ENCODE data around the gene DKC1. TPM values are rescaled to one million over a fixed set of nuclear protein-coding genes. Genes with fewer than 3 reads are reported as not detected.

DKC1 gene
- 153 TPM for polyA plus RNA-seq (2012; ENCODE audit: insufficient read depth, insufficient read length)

DNA sequence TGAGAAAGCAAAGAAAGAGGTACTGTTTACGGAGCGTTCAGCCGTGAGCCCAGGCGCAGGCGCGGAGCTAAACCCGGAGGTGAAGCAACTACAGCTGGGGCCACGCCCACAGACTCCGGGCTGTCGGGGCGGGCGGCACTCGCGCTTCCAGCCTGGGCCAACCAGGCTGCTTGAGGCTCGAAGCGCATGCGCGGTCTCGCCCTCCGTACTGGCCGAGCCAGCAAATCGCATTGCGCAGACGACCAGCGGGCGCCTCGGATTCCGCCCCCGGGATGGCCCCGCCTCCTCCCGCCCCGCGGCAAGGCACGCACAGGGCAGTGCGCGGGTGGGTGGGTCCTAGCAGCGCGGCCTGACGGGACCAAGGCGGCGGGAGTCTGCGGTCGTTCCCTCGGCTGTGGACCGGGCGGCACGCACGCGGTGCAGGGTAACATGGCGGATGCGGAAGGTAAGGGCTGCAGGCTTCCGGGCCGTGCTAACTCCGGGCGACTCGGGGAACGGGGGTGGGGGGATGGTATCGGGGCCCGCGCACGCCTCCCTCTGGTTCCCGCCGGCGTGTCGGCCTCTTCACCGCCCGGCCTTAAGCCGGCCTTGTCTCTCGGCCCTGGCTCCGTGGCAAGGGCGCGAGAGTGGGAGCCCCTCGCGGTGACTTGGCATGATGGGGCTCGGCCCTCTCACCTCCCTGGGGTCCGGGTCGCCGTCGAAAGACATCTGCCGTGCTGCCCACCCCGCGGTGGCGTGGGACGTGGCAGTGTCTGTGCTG lies at the start of gene DKC1:
Gene DKC1, plus strand, starts transcription at position 328 of the 760 bp plus-strand sequence. Its CDS starts 102 bp downstream, at position 430.
- H3K4me3 ChIP-seq (ENCODE audit: low read length): peak within 1 kb of the TSS; percentile 69
- DNase-seq (ENCODE audit: low read depth, low spot score): peak; percentile 92

- H3K4me3 ChIP-seq (ENCODE audit: low read length): no peak overlapping the region
- peak; percentile 66 for DNase-seq (ENCODE audit: low read depth, low spot score)
These were observed 47.7 kb upstream of the DKC1 start for GRCh38 chrX:154714925-154715324.

GRCh38 chrX:154715825-154716224 lies 46.8 kb upstream of the DKC1 start:
- DNase-seq (ENCODE audit: low read depth, low spot score): no peak

GRCh38 chrX:154717824-154718223 lies 44.8 kb upstream of the DKC1 start:
- DNase-seq (ENCODE audit: low read depth, low spot score): peak; percentile 82
- peak overlapping the region; percentile 32 for H3K4me3 ChIP-seq (ENCODE audit: low read length)

More at GRCh38 chrX:154715825-154716224, 46.8 kb upstream of the DKC1 start:
- H3K4me3 ChIP-seq (ENCODE audit: low read length): no peak overlapping the region

GRCh38 chrX:154718616-154719015 lies 44.0 kb upstream of the DKC1 start:
- no peak overlapping the region for H3K4me3 ChIP-seq (ENCODE audit: low read length)
- no peak for DNase-seq (ENCODE audit: low read depth, low spot score)

DNA sequence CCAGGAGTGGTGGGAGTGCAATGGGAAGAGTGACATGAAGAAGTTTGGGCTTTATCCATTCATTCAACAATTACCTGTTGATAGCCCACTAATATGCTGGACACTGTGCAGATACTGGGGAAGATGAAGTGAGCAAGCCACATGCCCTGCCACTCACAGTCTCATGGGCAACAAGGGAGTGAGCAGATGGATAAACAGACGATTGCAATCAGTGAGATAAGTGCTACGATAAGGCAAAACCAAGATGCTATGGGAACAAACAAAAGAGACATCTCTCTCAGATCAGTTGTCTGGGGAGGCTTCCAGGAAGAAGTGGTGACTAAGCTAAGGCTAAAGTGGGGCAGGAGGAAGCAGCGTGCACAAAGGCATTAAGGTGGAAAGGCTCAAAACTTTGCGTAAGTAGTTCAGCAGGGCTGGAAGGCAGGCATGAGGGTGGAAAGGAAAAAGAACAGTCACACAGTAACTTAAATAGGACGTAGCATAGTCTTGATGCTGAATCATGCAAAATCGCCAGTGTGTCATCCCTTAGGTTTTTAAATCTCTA lies 43.5 kb upstream of the DKC1 start:
- H3K4me3 ChIP-seq (ENCODE audit: low read length): 0 out of 2 replicates have a peak overlapping the region, but pooled peaks have one; percentile 9
- peak; percentile 73 for DNase-seq (ENCODE audit: low read depth, low spot score)

DNA sequence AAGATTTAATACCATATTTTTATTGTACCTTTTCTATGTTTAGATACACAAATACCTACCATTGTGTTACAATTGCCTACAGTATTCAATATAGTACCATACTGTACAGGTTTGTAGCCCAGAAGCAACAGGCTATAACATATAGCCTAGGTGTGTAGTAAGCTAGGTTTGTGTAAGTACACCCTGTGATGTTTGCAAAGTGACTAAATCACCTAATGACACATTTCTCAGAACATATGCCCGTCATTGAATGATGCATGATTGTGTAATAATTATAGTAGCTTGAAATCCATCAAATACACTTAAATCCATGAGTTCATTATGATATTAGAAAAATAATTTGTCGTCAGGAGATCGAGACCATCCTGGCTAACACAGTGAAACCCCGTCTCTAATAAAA lies 42.6 kb upstream of the DKC1 start:
- no peak for DNase-seq (ENCODE audit: low read depth, low spot score)
- H3K4me3 ChIP-seq (ENCODE audit: low read length): no peak overlapping the region

DNA sequence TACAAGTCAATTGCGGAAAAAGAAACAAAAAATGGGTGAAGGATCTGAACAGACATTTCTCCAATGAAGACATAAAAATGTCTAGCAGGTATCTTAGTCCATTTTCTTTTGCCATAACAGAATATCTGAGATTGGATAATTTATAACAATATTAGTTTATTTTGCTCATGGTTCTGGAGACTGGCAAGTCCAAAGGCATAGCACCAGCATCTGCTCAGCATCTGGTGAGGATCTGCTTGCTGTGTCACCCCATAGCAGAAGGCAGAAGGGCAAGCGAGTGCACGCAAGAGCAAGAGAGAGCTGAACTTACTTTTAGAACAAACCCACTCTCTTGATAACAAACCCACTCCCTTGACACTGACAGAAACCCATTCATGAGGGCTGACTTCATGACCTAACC lies 41.5 kb upstream of the DKC1 start:
- H3K4me3 ChIP-seq (ENCODE audit: low read length): no peak overlapping the region
- DNase-seq (ENCODE audit: low read depth, low spot score): no peak

- no peak for DNase-seq (ENCODE audit: low read depth, low spot score)
- H3K4me3 ChIP-seq (ENCODE audit: low read length): no peak overlapping the region
These were observed 37.5 kb upstream of the DKC1 start for GRCh38 chrX:154724993-154725756.

- DNase-seq (ENCODE audit: low read depth, low spot score): no peak
- no peak overlapping the region for H3K4me3 ChIP-seq (ENCODE audit: low read length)
These were observed 35.2 kb upstream of the DKC1 start for GRCh38 chrX:154727418-154727817.

DNA sequence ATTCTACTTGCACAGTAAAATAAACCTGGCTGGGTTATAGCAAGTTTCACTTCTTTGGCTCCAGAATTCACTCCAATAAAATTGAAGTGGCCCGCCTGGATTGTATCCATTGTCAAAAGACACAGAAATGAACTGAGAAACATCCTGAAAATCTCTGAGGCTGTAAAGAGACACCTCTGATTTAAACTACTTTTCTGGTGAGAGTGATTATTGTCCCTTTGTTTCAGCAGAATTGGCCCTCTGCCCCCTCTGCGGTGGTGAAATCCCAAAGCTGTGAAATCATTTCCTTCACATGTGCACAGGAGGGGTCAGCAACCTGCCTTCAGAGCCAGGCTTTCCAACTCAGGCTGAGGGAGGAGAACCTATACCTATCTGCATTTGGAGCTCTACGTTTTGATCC lies 34.8 kb upstream of the DKC1 start:
- no peak overlapping the region for H3K4me3 ChIP-seq (ENCODE audit: low read length)
- no peak for DNase-seq (ENCODE audit: low read depth, low spot score)

- no peak for DNase-seq (ENCODE audit: low read depth, low spot score)
- H3K4me3 ChIP-seq (ENCODE audit: low read length): no peak overlapping the region
These were observed 34.1 kb upstream of the DKC1 start for GRCh38 chrX:154728431-154729190.

DNA sequence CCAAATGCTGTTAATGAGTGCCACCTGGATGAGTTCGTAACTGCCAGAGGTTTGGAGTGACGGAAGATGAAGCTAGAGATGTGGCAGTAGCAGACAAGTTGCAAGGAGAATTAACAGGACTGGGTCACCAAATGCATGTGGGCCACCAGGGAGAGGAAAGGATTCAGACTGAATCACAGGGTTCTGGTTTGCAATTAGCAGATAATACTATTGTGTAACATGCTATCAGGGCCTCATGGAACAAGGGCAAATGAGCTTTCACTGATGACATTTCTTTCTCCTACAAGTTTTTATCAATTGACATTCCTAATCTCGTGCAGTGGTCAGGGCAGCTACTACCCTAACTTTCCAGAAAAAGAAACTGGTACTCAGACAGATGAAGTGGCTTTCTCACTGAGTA lies 33.2 kb upstream of the DKC1 start:
- no peak overlapping the region for H3K4me3 ChIP-seq (ENCODE audit: low read length)
- no peak for DNase-seq (ENCODE audit: low read depth, low spot score)

DNA sequence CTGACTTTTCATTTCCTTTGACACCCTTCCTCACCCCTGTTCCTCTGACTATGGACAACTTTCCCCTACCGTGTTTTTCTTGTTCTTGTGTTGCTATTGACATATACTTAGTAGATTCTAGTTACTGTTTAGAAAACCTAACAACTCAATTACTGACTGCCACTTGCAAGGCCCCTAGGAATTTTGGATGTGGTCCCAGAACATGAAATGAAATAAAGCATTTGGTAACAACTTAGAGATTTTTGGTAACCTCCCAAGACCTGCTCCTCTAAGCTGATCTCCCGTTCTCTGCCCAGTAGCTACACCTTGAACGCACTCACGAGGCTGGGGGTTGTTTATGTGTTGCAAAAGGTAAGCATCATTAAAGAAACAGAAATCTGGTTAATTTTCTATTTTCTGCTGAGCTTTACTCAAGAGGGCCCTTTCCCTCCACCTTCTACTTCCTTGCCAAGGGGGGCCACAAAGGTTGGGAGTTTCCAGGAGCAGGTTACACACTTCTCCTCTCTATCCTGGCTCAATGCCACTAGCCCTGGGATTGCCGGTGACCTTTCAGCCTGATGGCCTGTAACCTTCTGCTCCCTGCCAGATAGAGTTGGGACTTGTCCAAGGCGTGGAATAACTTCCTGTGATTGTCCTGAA lies 32.3 kb upstream of the DKC1 start:
- no peak overlapping the region for H3K4me3 ChIP-seq (ENCODE audit: low read length)
- DNase-seq (ENCODE audit: low read depth, low spot score): no peak

- DNase-seq (ENCODE audit: low read depth, low spot score): no peak
- H3K4me3 ChIP-seq (ENCODE audit: low read length): no peak overlapping the region
These were observed 31.5 kb upstream of the DKC1 start for GRCh38 chrX:154731184-154731583.

DNA sequence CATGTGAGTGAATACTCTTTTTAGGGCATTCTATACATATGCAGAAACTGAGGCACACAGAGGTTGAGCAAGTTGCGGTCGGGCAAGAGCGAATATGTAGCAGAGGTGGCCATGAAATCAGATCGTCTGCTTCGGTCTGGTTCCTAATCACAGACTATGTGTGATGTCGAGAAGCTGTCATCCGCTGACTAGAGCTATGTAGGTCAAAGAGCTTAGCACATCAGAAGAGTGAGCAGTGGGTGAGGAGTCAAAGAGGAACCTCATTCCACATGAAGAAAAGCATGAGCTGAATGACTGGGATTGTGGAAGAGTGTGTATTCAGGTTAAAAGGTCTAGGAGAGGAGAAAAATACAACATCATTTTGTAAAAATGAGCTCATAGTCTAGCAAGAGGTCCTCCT lies 30.8 kb upstream of the DKC1 start:
- DNase-seq (ENCODE audit: low read depth, low spot score): no peak

DNA sequence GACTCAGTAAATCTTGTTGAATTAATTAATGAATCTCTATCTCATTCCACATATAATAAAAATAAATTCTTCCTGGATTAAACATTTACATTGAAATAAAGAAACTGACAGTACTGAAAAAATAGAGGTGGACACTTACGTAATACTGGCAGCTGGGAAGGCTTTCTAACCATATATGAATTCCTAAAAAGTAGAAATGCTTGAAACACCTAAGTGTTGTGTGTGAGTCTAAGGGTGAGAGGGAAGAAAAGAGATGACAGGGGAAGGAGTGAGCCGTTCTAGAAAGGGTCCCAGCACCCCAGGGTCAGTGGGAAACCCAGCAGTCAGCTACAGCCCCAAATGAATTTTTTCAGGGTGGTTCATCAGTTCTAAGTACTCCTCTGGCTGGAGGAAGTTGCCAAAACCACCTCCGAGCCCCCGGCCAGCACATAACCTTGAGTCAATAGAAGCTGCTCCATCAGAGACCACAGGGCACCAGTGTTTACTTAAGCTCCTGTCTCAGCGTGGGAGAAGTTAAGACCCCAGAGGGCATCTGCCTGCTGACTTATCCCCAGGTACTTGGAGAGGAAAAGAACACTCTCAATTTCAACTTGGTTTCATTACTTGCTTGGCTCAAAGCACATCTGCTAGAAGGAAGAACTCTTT lies 30.1 kb upstream of the DKC1 start:
- DNase-seq (ENCODE audit: low read depth, low spot score): no peak
- H3K4me3 ChIP-seq (ENCODE audit: low read length): no peak overlapping the region

More for the DNA sequence above, 30.8 kb upstream of the DKC1 start:
- H3K4me3 ChIP-seq (ENCODE audit: low read length): no peak overlapping the region

DNA sequence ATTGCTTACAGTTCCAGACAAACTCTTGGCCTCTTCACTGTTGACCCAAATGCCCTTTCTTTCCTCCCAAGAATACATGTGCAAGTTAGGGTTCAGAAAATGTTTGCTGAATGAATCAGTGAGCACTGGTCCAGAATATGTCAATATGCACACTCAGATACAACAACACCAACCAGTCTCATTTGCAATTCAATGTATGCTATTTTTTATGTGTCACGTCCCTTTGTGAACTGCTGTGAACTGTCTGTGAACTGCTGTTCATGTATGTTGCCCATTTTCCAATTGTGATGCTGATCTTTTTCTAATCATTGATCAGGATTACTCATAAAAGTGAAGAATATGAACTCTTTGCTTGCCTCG lies 29.6 kb upstream of the DKC1 start:
- DNase-seq (ENCODE audit: low read depth, low spot score): no peak
- no peak overlapping the region for H3K4me3 ChIP-seq (ENCODE audit: low read length)
